GM11168 (cell line): ENCODE results near the gene CLRN1.

Experiments
- in situ Hi-C: fragments of 300-500 bp; cut with MboI; formaldehyde crosslinking; loops from one replicate; pipeline ENCODE4 v1.12.0; 2022; ENCODE audit warnings: low sequenced_read_pairs; ENCODE audit not compliant: unreplicated experiment

CLRN1 gene

GRCh38 chr3:150878996-150879575 lies 93.4 kb downstream of the CLRN1 start:
- in situ Hi-C loops: no loop called here

DNA sequence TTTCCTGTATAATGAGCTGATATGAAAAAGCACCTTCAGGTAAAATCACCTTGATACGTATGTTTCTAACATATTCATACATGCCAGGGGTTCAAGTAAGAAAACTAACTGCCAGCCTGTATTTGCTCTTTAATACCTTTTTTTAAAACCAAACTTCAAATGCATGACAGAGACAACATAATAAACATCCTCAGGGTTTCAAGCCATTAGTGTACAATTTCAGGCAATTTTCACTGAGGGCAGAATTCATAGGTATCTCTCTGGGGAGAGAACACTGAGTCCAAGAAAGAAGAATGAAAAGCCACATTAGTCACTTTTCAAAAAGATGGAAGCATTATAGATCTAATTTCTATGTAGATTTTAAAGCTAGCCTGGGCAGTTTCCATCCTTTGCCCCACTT lies 94.2 kb downstream of the CLRN1 start:
- in situ Hi-C loops: no loop called here

DNA sequence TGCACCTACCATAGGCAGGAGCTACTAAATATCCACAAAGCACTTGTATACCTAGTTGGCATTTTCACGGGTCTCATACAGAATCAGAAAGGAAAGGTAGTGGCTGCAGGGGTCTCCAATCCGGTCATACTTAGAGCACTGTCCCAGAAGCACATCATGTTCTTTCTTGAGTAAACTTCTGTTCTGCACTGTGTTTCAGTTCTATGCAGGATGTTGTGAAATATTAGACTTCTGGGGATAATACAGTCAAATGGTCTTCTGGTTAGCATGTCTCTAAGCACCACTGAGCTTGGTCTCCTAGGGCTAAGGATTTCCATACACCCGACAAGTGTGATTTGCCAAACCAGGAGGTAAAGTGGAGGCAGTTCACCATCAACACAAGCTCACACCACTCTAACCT lies 95.2 kb downstream of the CLRN1 start:
- in situ Hi-C loops: no loop called here

GRCh38 chr3:150876611-150877265 lies 95.8 kb downstream of the CLRN1 start:
- in situ Hi-C loops: no loop called here
